MM.1S (cell line): ENCODE measurements around the gene SLC24A3.

Source experiments
- CTCF ChIP-seq: fragments of 300-600 bp; sonication (generic); IDR thresholded peaks from 2 replicates; pipeline ENCODE4 v1.5.1; 2016; ENCODE audit warnings: antibody characterized with exemption, low read length, mixed read lengths
- EZH2 ChIP-seq: fragments of 300-600 bp; sonication (generic); optimal IDR thresholded peaks from 2 replicates; pipeline ENCODE3; 2017; ENCODE audit warnings: low read depth, mild to moderate bottlenecking, antibody characterized with exemption, low read length, mixed read lengths

- no peak for TF ChIP-seq CTCF
- TF ChIP-seq EZH2, result no peak
These were observed 79.3 kb downstream of the SLC24A3 start for GRCh38 chr20:19291818-19292132.
